Measurements from ENCODE around the gene AMIGO2. TPM values are rescaled to one million over a fixed set of nuclear protein-coding genes. Genes with fewer than 3 reads are reported as not detected.

Gene AMIGO2, protein sequence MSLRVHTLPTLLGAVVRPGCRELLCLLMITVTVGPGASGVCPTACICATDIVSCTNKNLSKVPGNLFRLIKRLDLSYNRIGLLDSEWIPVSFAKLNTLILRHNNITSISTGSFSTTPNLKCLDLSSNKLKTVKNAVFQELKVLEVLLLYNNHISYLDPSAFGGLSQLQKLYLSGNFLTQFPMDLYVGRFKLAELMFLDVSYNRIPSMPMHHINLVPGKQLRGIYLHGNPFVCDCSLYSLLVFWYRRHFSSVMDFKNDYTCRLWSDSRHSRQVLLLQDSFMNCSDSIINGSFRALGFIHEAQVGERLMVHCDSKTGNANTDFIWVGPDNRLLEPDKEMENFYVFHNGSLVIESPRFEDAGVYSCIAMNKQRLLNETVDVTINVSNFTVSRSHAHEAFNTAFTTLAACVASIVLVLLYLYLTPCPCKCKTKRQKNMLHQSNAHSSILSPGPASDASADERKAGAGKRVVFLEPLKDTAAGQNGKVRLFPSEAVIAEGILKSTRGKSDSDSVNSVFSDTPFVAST
- 64.2 and 65.2 TPM in 2 replicates for total RNA-seq

DNA sequence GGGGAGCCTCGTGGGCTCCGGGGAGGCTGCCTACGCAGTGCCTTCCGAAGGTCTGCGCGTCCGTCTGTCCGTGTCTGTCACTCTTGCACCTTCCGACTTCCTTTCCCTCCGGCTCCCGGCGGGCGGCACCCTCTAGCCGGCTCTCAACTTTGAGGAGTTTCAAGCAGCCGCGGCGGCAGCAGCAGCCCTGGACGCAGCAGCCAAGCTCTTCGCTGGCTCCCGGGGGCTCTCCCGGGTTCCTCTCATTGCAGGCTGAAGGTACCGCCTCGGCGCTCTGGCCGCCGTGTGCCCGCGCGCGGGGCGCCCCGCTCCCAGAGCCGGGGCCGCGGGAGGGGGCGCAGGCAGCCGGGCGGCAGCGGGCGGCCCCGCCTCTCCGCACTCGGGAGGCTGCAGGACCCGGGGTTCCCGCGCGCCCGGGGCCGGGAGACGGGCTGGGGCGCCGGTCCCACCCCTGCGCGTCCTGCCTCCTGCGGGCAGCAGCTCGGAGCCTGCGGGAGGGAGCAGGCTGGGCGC, at the start of gene AMIGO2, which contains the start of gene PCED1B:
Gene AMIGO2, minus strand, starts transcription at position 492 of the 513 bp plus-strand sequence. CDS start 957 bp downstream, outside the sequence.
Gene PCED1B, plus strand, starts transcription at position 154 of the 513 bp plus-strand sequence. CDS start 155,443 bp downstream, outside the sequence.

Other genes starting within 250 kb of the AMIGO2 start
- gene PCED1B, start 338 bp downstream of the AMIGO2 start, total RNA-seq = 10.9 and 11.0 TPM in 2 replicates

Measured in hair follicular keratinocyte (primary cell).